HEK293 (cell line): ENCODE data around the gene WNT5B.

Experiments used
- REST ChIP-seq: fragments of 450-650 bp; formaldehyde crosslinking; IDR thresholded peaks from 2 replicates; pipeline ENCODE4 v1.5.1; 2016; ENCODE audit warnings: missing biosample characterization, missing genetic modification characterization
- TF ChIP-seq, protein P1 (sequence below): fragments of 450-650 bp; IDR thresholded peaks from 2 replicates; pipeline ENCODE4 v1.5.1; 2018; ENCODE audit warnings: missing biosample characterization, missing genetic modification characterization
- TF ChIP-seq, protein P2 (sequence below): fragments of 450-650 bp; formaldehyde crosslinking; IDR thresholded peaks from 2 replicates; pipeline ENCODE4 v1.5.1; 2016; ENCODE audit warnings: missing biosample characterization, missing genetic modification characterization

- TF ChIP-seq, protein P1, sequence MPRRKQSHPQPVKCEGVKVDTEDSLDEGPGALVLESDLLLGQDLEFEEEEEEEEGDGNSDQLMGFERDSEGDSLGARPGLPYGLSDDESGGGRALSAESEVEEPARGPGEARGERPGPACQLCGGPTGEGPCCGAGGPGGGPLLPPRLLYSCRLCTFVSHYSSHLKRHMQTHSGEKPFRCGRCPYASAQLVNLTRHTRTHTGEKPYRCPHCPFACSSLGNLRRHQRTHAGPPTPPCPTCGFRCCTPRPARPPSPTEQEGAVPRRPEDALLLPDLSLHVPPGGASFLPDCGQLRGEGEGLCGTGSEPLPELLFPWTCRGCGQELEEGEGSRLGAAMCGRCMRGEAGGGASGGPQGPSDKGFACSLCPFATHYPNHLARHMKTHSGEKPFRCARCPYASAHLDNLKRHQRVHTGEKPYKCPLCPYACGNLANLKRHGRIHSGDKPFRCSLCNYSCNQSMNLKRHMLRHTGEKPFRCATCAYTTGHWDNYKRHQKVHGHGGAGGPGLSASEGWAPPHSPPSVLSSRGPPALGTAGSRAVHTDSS (tag by site-specific recombination), result no peak
- TF ChIP-seq, protein P2, sequence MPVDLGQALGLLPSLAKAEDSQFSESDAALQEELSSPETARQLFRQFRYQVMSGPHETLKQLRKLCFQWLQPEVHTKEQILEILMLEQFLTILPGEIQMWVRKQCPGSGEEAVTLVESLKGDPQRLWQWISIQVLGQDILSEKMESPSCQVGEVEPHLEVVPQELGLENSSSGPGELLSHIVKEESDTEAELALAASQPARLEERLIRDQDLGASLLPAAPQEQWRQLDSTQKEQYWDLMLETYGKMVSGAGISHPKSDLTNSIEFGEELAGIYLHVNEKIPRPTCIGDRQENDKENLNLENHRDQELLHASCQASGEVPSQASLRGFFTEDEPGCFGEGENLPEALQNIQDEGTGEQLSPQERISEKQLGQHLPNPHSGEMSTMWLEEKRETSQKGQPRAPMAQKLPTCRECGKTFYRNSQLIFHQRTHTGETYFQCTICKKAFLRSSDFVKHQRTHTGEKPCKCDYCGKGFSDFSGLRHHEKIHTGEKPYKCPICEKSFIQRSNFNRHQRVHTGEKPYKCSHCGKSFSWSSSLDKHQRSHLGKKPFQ (tag by site-specific recombination), result no peak
- no peak for TF ChIP-seq REST (tag by site-specific recombination)
These were observed 37.2 kb downstream of the WNT5B start for GRCh38 chr12:1666215-1666614.
